Suprapubic skin (tissue), 4 donors: ENCODE data around the gene DPP9. TPM values are rescaled to one million over a fixed set of nuclear protein-coding genes. Genes with fewer than 3 reads are reported as not detected.
A peak's percentile ranks its signal among the peaks of the same experiment; 100 is the strongest.

Source experiments
- DNase-seq, 2 donors: peaks; one replicate each; pipeline ENCODE4 v3.0.0-alpha.2; 2019; ENCODE audit warnings: low spot score in 2 of 2
- H3K27ac ChIP-seq: fragments of 200-600 bp; sonication (generic); one replicate; pipeline ENCODE4 v1.5.1; 2019
- H3K27me3 ChIP-seq: fragments of 200-600 bp; sonication (generic); one replicate; pipeline ENCODE4 v1.5.1; 2019
- H3K36me3 ChIP-seq: fragments of 200-600 bp; sonication (generic); one replicate; pipeline ENCODE4 v1.5.1; 2019
- H3K4me1 ChIP-seq: fragments of 200-600 bp; sonication (generic); one replicate; pipeline ENCODE4 v1.5.1; 2019
- H3K4me3 ChIP-seq: fragments of 200-600 bp; sonication (generic); one replicate; pipeline ENCODE4 v1.5.1; 2019; ENCODE audit warnings: mild to moderate bottlenecking
- H3K9me3 ChIP-seq: fragments of 200-600 bp; sonication (generic); one replicate; pipeline ENCODE4 v1.5.1; 2019
- CTCF ChIP-seq, 2 donors: fragments of 200-600 bp in 1 of 2; fragments of 450-650 bp in 1 of 2; sonication (generic) in 1 of 2; IDR thresholded peaks; one replicate each; pipeline ENCODE4 v1.5.1; 2016 to 2019; ENCODE audit warnings: antibody characterized with exemption in 2 of 2, mild to moderate bottlenecking in 1 of 2, moderate library complexity in 1 of 2
- EP300 ChIP-seq: sonication (generic); formaldehyde crosslinking; IDR thresholded peaks from one replicate; pipeline ENCODE4 v1.6.1; 2017; ENCODE audit warnings: antibody characterized with exemption
- POLR2A ChIP-seq, 2 donors: fragments of 450-650 bp; IDR thresholded peaks; one replicate each; pipeline ENCODE4 v1.6.1; 2017; ENCODE audit warnings: antibody characterized with exemption in 2 of 2, mild to moderate bottlenecking in 2 of 2, moderate library complexity in 2 of 2
- POLR2AphosphoS5 ChIP-seq, 3 donors: sonication (generic); formaldehyde crosslinking; IDR thresholded peaks; one replicate each; pipeline ENCODE4 v1.6.1; 2017; ENCODE audit warnings: antibody characterized with exemption in 3 of 3
- WGBS: methylation state at CpG from one replicate; pipeline ENCODE4 v1.1.5; 2018; 5-methylcytosine and 5-hydroxymethylcytosine counted together
- total RNA-seq, 4 donors: library from RNA; depleted of rRNA; stranded (reverse); fragments of >200 nt; gene quantifications; one replicate each; pipeline ENCODE4 v1.1.0, GENCODE V29; 2016

Gene DPP9
- total RNA-seq, 4 donors from 2014 or later = 51.2 to 126 (median 84.1) TPM

DNA sequence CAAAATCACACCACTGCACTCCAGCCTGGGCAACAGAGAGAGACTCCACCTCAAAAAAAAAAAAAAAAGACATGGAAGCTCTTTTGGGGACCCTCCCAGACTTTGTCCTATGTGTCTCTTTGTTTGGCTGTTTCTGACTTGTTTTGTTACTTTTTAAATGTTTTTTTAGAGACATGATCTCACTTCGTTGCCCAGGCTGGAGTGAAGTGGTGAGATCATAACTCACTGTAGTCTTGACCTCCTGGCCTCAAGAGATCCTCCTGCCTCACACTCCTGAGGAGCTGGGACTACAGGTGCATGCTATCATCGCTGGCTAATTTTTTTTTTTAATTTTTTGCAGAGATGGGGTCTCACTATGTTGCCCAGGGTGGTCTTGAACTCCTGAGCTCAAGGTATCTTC lies 16.4 kb upstream of the DPP9 start:
- TF ChIP-seq EP300 = no peak
- peaks cover 14% of the 10 kb centered on the region for H3K4me1 ChIP-seq
- H3K9me3 ChIP-seq = no peaks in the 10 kb centered on the region
- H3K27me3 ChIP-seq = peaks cover 11% of the 10 kb centered on the region
- 65% methylated on average over 2 of the region's 2 CpGs for WGBS
- no peak overlapping the region for H3K27ac ChIP-seq
- no peaks in the 10 kb centered on the region for H3K36me3 ChIP-seq
- H3K4me3 ChIP-seq = no peak overlapping the region
- no peak for DNase-seq

DNA sequence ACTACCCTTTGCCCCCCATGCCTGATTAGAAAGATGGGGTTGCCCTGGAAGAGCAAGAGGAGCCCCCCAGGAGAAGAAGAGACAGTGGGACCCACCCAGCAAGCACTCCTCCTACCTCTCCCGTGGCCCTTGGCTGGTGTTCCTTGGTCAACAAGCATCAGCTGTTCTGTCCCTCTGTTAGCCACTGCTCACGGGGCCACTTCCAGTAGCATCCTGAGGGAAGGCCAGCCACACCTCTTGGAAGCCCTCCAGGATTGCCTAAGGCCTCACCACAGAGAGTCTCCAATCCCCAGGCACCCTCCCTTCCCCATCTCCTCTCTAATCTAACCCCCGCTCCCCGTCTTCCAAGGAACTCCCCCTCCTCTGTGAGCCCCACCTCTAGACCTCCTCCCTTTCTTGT lies 15.1 kb upstream of the DPP9 start:
- DNase-seq = no peak
- Histone ChIP-seq H3K36me3 (no peaks in the 10 kb centered on the region), H3K4me1 (peaks cover 5% of the 10 kb centered on the region), H3K27ac (no peak overlapping the region), H3K4me3 (no peak overlapping the region), H3K9me3 (no peaks in the 10 kb centered on the region), H3K27me3 (peaks cover 11% of the 10 kb centered on the region)
- 43% methylated on average over 4 of the region's 4 CpGs for WGBS
- TF ChIP-seq POLR2AphosphoS5 (IDR thresholded peaks at IDR 0.05) = no peak

DNA sequence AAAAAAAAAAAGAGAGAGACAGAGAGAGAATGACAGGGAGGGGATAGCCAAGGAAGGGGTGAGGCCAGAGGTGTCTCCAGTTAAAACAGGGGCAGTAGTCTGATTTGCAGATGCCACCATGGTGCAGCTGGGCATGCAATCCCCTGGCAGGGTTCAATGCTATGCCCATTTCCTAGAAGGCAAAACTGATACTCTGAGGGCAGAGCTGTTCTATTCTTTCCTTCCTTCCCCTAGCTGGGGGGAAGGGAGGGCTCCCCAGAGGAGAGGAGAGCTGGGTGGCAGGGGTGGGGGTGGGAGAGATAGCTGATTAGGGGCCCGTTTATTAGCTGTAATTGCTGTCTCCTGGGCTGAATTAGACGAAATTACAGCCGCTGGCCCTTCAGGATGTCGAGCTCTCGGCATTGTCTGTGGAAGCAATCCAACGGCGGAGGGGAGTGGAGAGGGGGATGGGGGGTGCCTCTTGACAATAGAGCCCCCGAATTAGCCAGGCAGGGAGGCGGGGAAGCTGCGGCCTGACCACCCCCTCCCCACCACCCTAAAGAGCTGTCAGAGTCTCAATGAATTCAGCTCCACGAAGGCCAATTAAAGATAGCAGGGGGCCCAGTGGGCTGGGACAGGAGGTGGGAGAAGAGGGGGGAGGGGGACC lies 14.4 kb upstream of the DPP9 start:
- no peaks in the 10 kb centered on the region for H3K9me3 ChIP-seq
- no peaks in the 10 kb centered on the region for H3K36me3 ChIP-seq
- H3K4me1 ChIP-seq = peaks cover 5% of the 10 kb centered on the region
- peaks cover 11% of the 10 kb centered on the region for H3K27me3 ChIP-seq
- TF ChIP-seq POLR2A (IDR thresholded peaks at IDR 0.05) (no peak), EP300 (no peak), CTCF (IDR thresholded peaks at IDR 0.05) (no peak), POLR2AphosphoS5 (IDR thresholded peaks at IDR 0.05) (no peak)
- WGBS = 8% methylated on average over 11 of the region's 11 CpGs
- DNase-seq = no peak
- H3K4me3 ChIP-seq = no peak overlapping the region
- H3K27ac ChIP-seq = no peak overlapping the region

DNA sequence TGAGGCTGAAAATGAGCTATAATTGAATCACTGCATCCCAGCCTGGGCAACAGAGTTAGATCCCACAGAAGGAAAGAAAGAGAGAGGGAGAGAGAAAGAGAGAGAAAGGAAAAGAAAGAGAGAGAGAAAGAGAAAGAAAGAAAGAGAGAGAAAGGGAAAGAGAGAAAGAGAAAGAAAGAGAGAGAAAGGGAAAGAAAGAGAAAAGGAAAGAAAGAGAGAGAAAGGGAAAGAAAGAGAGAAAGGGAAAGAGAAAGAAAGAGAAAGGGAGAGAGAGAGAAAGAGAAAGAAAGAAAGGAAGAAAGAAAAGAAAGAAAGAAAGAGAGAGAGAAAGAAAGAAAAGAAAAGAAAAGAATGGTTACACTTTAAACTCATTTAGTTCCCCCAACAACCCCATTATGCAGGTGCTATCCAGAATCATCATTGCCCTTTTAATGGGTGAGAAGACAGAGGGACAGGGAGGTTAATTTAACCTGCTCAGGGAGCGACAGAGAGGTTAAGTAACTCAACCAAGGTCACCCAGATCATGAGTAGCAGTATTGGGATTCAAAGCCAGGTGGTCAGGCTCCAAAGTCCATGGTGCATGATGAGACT lies 10.2 kb upstream of the DPP9 start:
- no peak for TF ChIP-seq CTCF (IDR thresholded peaks at IDR 0.05)
- Histone ChIP-seq H3K27ac (no peak overlapping the region), H3K4me1 (peaks cover 6% of the 10 kb centered on the region), H3K9me3 (no peaks in the 10 kb centered on the region), H3K27me3 (peaks cover 11% of the 10 kb centered on the region), H3K4me3 (no peak overlapping the region), H3K36me3 (no peaks in the 10 kb centered on the region)
- no peak for DNase-seq
- 67% methylated on average over 1 of the region's 1 CpG for WGBS

DNA sequence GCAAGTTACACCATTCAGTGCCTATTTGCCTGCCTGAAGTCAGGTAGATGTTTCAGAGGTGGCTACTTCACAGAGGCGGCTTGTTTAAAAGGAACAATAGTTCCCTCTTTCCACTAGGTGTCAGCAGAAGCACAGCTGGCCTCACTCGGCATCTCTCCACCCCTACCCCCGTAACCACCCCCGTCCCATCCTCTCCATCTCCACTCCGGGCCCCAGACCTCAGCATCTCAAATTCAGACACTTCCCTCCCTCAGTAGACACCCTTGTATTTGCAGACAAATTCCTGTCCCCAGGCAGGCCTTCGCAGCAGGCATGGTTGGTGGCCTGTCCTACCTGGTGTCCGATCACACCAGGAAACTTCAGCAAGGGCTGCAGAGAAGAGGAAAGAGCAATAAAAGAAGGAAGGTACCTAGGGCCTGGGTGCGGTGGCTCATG lies 9.1 kb upstream of the DPP9 start:
- H3K36me3 ChIP-seq = no peaks in the 10 kb centered on the region
- peaks cover 4% of the 10 kb centered on the region for H3K27me3 ChIP-seq
- 25% methylated on average over 8 of the region's 8 CpGs for WGBS
- no peak overlapping the region for H3K27ac ChIP-seq
- TF ChIP-seq CTCF (IDR thresholded peaks at IDR 0.05) = peak; percentile 38 to 57
- no peak for TF ChIP-seq POLR2A (IDR thresholded peaks at IDR 0.05)
- H3K4me3 ChIP-seq = no peak overlapping the region
- DNase-seq = no peak
- H3K4me1 ChIP-seq = peaks cover 6% of the 10 kb centered on the region
- no peaks in the 10 kb centered on the region for H3K9me3 ChIP-seq

GRCh38 chr19:4730740-4731171 lies 7.1 kb upstream of the DPP9 start:
- 100% methylated on average over 1 of the region's 1 CpG for WGBS
- Histone ChIP-seq H3K4me3 (no peak overlapping the region), H3K36me3 (no peaks in the 10 kb centered on the region), H3K9me3 (no peaks in the 10 kb centered on the region), H3K4me1 (peaks cover 6% of the 10 kb centered on the region), H3K27ac (no peak overlapping the region), H3K27me3 (no peaks in the 10 kb centered on the region)
- no peak for DNase-seq
- TF ChIP-seq POLR2AphosphoS5 (IDR thresholded peaks at IDR 0.05) = no peak
- peak in 1 of 2 donors; percentile 41 for TF ChIP-seq CTCF (IDR thresholded peaks at IDR 0.05)
- TF ChIP-seq EP300 = no peak
- TF ChIP-seq POLR2A (IDR thresholded peaks at IDR 0.05) = no peak
